A673 (cell line): ENCODE data around the gene FSIP1. TPM values are rescaled to one million over a fixed set of nuclear protein-coding genes. Genes with fewer than 3 reads are reported as not detected.

Source experiments
- BruUV-seq: library from RNA; stranded (reverse); fragments of 400-500 nt; replicated peaks from 2 replicates; lab custom pipeline; 2021; lab: Mats Ljungman, UMichigan
- CTCF ChIA-PET: fragments of 300-600 bp; sonication (Branson Sonifier 250); formaldehyde crosslinking; loops from one replicate; lab custom pipeline; 2022; ENCODE audit warnings: antibody characterized with exemption; lab: Charles Lee
- POLR2A ChIA-PET: fragments of 300-600 bp; sonication (Branson Sonifier 250); formaldehyde crosslinking; loops from one replicate; lab custom pipeline; 2022; ENCODE audit warnings: antibody characterized with exemption; ENCODE audit not compliant: low non-redundant PET; lab: Charles Lee
- DNase-seq: peaks from one replicate; pipeline ENCODE4 v3.0.0-alpha.2; 2015; ENCODE audit warnings: low spot score
- H3K27ac ChIP-seq: fragments of 200-600 bp; sonication (generic); 2 replicates; pipeline ENCODE4 v1.5.1; 2016; ENCODE audit warnings: mixed run types, low read depth, mild to moderate bottlenecking, mixed read lengths, antibody characterized with exemption, low read length; ENCODE audit not compliant: poor library complexity, severe bottlenecking
- H3K27me3 ChIP-seq: fragments of 200-600 bp; sonication (generic); replicated peaks from 2 replicates; pipeline ENCODE4 v1.6.1; 2017; ENCODE audit warnings: mixed run types, low read depth, mild to moderate bottlenecking, mixed read lengths, antibody characterized with exemption, low read length; ENCODE audit not compliant: insufficient read depth, poor library complexity
- H3K36me3 ChIP-seq: fragments of 200-600 bp; sonication (generic); 2 replicates; pipeline ENCODE4 v1.6.1; 2016; ENCODE audit warnings: mixed run types, mild to moderate bottlenecking, mixed read lengths, antibody characterized with exemption, low read length; ENCODE audit not compliant: insufficient read depth, poor library complexity, severe bottlenecking
- H3K4me1 ChIP-seq: fragments of 200-600 bp; sonication (generic); 2 replicates; pipeline ENCODE4 v1.6.1; 2017; ENCODE audit warnings: mixed run types, mild to moderate bottlenecking, mixed read lengths, antibody characterized with exemption, low read length; ENCODE audit not compliant: insufficient read depth, poor library complexity, severe bottlenecking
- H3K4me3 ChIP-seq: fragments of 200-600 bp; sonication (generic); 2 replicates; pipeline ENCODE4 v1.5.1; 2016; ENCODE audit warnings: low read depth, mixed run types, mild to moderate bottlenecking, mixed read lengths, low read length; ENCODE audit not compliant: poor library complexity, severe bottlenecking
- H3K9me3 ChIP-seq: fragments of 200-600 bp; sonication (generic); 2 replicates; pipeline ENCODE4 v1.6.1; 2016; ENCODE audit warnings: mixed run types, low read depth, mild to moderate bottlenecking, mixed read lengths, antibody characterized with exemption, low read length; ENCODE audit not compliant: poor library complexity, severe bottlenecking
- CTCF ChIP-seq: fragments of 300-800, 200-600 bp; sonication (generic); conservative IDR thresholded peaks from 2 replicates; pipeline ENCODE4 v1.5.1; 2017; ENCODE audit warnings: low read depth, mild to moderate bottlenecking, antibody characterized with exemption, low read length, moderate library complexity, mixed read lengths
- EZH2 ChIP-seq: fragments of 200-600 bp; sonication (generic); IDR thresholded peaks from 2 replicates; pipeline ENCODE4 v1.6.1; 2017; ENCODE audit warnings: borderline replicate concordance, low read depth, mild to moderate bottlenecking, mixed read lengths, antibody characterized with exemption, low read length; ENCODE audit not compliant: poor library complexity, severe bottlenecking
- intact Hi-C: fragments of 100-400 bp; cut with micrococcal nuclease; formaldehyde crosslinking; loops from one replicate; pipeline ENCODE4 v1.10.0; 2022; ENCODE audit not compliant: unreplicated experiment
- total RNA-seq: library from RNA; stranded (reverse); gene quantifications from 2 replicates; pipeline ENCODE4 v1.2.3, GENCODE V29; 2021

FSIP1 gene
- total RNA-seq, 1 experiment from 2014 or later, result 0.37 TPM

- intact Hi-C loops, result no loop called here
- Histone ChIP-seq H3K27ac (no peak overlapping the region), H3K4me1 (no peaks in the 10 kb centered on the region), H3K27me3 (peaks cover 5% of the 10 kb centered on the region), H3K4me3 (no peak overlapping the region), H3K9me3 (no peaks in the 10 kb centered on the region), H3K36me3 (no peaks in the 10 kb centered on the region)
- no TSS peak for BruUV-seq
- TF ChIP-seq CTCF (no peak), EZH2 (no peak)
- ChIA-PET POLR2A (no interaction called here), CTCF (no interaction called here)
- DNase-seq, result no peak
Measured at GRCh38 chr15:39748276-39748675, 34.4 kb downstream of the FSIP1 start.

GRCh38 chr15:39747326-39747725 lies 35.3 kb downstream of the FSIP1 start:
- BruUV-seq, result no TSS peak
- Histone ChIP-seq H3K36me3 (no peaks in the 10 kb centered on the region), H3K9me3 (no peaks in the 10 kb centered on the region), H3K27ac (no peak overlapping the region), H3K4me1 (no peaks in the 10 kb centered on the region), H3K4me3 (no peak overlapping the region), H3K27me3 (peaks cover 5% of the 10 kb centered on the region)
- DNase-seq, result no peak
- CTCF ChIA-PET, result no interaction called here
- POLR2A ChIA-PET, result no interaction called here
- TF ChIP-seq CTCF (no peak), EZH2 (no peak)
- intact Hi-C loops, result no loop called here

GRCh38 chr15:39746714-39747276 lies 35.8 kb downstream of the FSIP1 start:
- no peak for DNase-seq
- no TSS peak for BruUV-seq
- Histone ChIP-seq H3K27me3 (peaks cover 5% of the 10 kb centered on the region), H3K9me3 (no peaks in the 10 kb centered on the region), H3K36me3 (no peaks in the 10 kb centered on the region), H3K4me3 (no peak overlapping the region), H3K27ac (no peak overlapping the region), H3K4me1 (no peaks in the 10 kb centered on the region)
- ChIA-PET POLR2A (no interaction called here), CTCF (no interaction called here)
- TF ChIP-seq CTCF, result no peak
- TF ChIP-seq EZH2, result no peak
- intact Hi-C loops, result no loop called here
